Fibroblast of lung (primary cell): ENCODE measurements around the gene WDR37. TPM values are rescaled to one million over a fixed set of nuclear protein-coding genes. Genes with fewer than 3 reads are reported as not detected.

Source experiments
- DNase-seq, 2 donors: peaks; one replicate each; pipeline versions ENCODE4 v3.0.0 to v3.0.0-alpha.2; 2010; ENCODE audit warnings: low read depth in 2 of 2
- H2AFZ ChIP-seq: 2 replicates; pipeline ENCODE4 v1.5.1; 2012; ENCODE audit warnings: low read length, control low read depth, inconsistent platforms
- H3K27ac ChIP-seq: 2 replicates; pipeline ENCODE4 v1.5.1; 2011; ENCODE audit warnings: low read length, control low read depth; ENCODE audit not compliant: insufficient read depth
- H3K27me3 ChIP-seq: 2 replicates; pipeline ENCODE4 v1.5.1; 2011; ENCODE audit warnings: mild to moderate bottlenecking, low read length; ENCODE audit not compliant: control insufficient read depth, insufficient read depth
- H3K36me3 ChIP-seq: 2 replicates; pipeline ENCODE4 v1.5.1; 2011; ENCODE audit warnings: low read length; ENCODE audit not compliant: control insufficient read depth, insufficient read depth
- H3K4me1 ChIP-seq: 2 replicates; pipeline ENCODE4 v1.5.1; 2011; ENCODE audit warnings: low read length; ENCODE audit not compliant: control insufficient read depth, insufficient read depth; ENCODE audit errors: extremely low read depth
- H3K4me2 ChIP-seq: 2 replicates; pipeline ENCODE4 v1.5.1; 2011; ENCODE audit warnings: low read length, control low read depth; ENCODE audit not compliant: insufficient read depth; ENCODE audit errors: extremely low read depth
- H3K4me3 ChIP-seq, 4 experiments: fragments of 200-600 bp in 1 of 4; sonication (generic) in 1 of 4; replicated peaks in 1 of 4; 2 replicates each; pipeline ENCODE4 v1.5.1; 2011 to 2016; ENCODE audit warnings: low read length in 4 of 4, low read depth in 3 of 4, mild to moderate bottlenecking in 3 of 4, control low read depth in 2 of 4, inconsistent platforms in 1 of 4, mixed read lengths in 1 of 4; ENCODE audit not compliant: insufficient read depth in 1 of 4; ENCODE audit errors: control extremely low read depth in 1 of 4
- H3K79me2 ChIP-seq: 2 replicates; pipeline ENCODE4 v1.5.1; 2012; ENCODE audit warnings: mild to moderate bottlenecking, low read length, inconsistent platforms; ENCODE audit not compliant: control insufficient read depth, insufficient read depth
- H3K9ac ChIP-seq: 2 replicates; pipeline ENCODE4 v1.5.1; 2011; ENCODE audit warnings: mild to moderate bottlenecking, low read length, control low read depth; ENCODE audit not compliant: insufficient read depth
- H3K9me3 ChIP-seq: 2 replicates; pipeline ENCODE4 v1.5.1; 2012; ENCODE audit warnings: low read depth, low read length; ENCODE audit not compliant: control insufficient read depth, insufficient read depth
- H4K20me1 ChIP-seq: 2 replicates; pipeline ENCODE4 v1.5.1; 2011; ENCODE audit warnings: low read length; ENCODE audit not compliant: control insufficient read depth, insufficient read depth; ENCODE audit errors: extremely low read depth
- EZH2 ChIP-seq: IDR thresholded peaks from 2 replicates; pipeline ENCODE4 v1.5.1; 2012; ENCODE audit warnings: low read length, control low read depth, mild to moderate bottlenecking; ENCODE audit errors: missing control alignments
- polyA plus RNA-seq, 2 donors: library from polyadenylated mRNA; depleted of rRNA in 1 of 2; stranded (reverse) in 1 of 2; unstranded in 1 of 2; fragments of >200 nt; gene quantifications; 2 replicates each; pipeline ENCODE4 v1.2.1, GENCODE V29; 2011 to 2012; ENCODE audit warnings: missing spikeins in 1 of 2
- total RNA-seq: library from RNA; depleted of rRNA; stranded (reverse); fragments of >200 nt; gene quantifications from 2 replicates; pipeline ENCODE4 v1.2.1, GENCODE V29; 2014
- TF ChIP-seq, protein P1 (sequence below), 2 donors: IDR thresholded peaks in 1 of 2; conservative IDR thresholded peaks in 1 of 2; 1 replicate in 1 of 2; 2 replicates in 1 of 2; pipeline ENCODE4 v1.5.1; 2011 to 2012; ENCODE audit warnings: low read length in 2 of 2, control low read depth in 1 of 2, inconsistent platforms in 1 of 2, low read depth in 1 of 2, mild to moderate bottlenecking in 1 of 2

The WDR37 gene
- total and polyA plus RNA-seq, 2 donors (not counting 1 experiment from before 2014, with no cell fraction given): 13.0 to 15.8 TPM

DNA sequence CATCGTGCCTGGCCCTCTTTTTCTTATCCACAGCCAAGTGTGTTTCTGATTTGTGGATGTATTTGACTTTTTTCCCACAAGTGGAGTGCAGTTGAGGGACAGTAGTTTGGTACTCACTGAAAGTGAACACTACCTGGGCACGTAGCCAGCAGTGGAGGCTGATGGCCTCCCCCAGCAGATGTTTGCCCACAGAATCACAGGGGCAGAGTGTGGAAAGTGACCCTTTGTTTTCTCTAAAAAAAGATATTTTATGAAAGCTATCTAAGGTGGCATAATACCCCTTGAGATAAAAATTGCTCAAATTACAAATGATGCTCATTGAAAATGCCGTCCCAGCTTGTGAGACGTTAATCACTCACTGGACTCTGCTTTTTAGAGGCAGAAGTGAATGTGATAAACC, 29.1 kb downstream of the WDR37 start:
- H2AFZ ChIP-seq: no peak overlapping the region
- no peak overlapping the region for H3K4me2 ChIP-seq
- no peaks in the 10 kb centered on the region for H3K4me1 ChIP-seq
- H3K79me2 ChIP-seq: no peaks in the 10 kb centered on the region
- no peaks in the 10 kb centered on the region for H3K27me3 ChIP-seq
- H3K9me3 ChIP-seq: no peaks in the 10 kb centered on the region
- no peak overlapping the region for H3K27ac ChIP-seq
- peaks cover 1% of the 10 kb centered on the region for H4K20me1 ChIP-seq
- H3K4me3 ChIP-seq: no peak overlapping the region
- no peak overlapping the region for H3K9ac ChIP-seq
- no peak for TF ChIP-seq EZH2
- TF ChIP-seq, protein P1, sequence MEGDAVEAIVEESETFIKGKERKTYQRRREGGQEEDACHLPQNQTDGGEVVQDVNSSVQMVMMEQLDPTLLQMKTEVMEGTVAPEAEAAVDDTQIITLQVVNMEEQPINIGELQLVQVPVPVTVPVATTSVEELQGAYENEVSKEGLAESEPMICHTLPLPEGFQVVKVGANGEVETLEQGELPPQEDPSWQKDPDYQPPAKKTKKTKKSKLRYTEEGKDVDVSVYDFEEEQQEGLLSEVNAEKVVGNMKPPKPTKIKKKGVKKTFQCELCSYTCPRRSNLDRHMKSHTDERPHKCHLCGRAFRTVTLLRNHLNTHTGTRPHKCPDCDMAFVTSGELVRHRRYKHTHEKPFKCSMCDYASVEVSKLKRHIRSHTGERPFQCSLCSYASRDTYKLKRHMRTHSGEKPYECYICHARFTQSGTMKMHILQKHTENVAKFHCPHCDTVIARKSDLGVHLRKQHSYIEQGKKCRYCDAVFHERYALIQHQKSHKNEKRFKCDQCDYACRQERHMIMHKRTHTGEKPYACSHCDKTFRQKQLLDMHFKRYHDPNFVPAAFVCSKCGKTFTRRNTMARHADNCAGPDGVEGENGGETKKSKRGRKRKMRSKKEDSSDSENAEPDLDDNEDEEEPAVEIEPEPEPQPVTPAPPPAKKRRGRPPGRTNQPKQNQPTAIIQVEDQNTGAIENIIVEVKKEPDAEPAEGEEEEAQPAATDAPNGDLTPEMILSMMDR (conservative IDR thresholded peaks at IDR 0.05 in 1 of 2, IDR thresholded peaks at IDR 0.05 in 1 of 2; ENCODE audit: low read depth in 1 of 2, low read length in 2 of 2): no peak
- DNase-seq: peak in 1 of 2 donors; percentile 3
- H3K36me3 ChIP-seq: peaks cover 17% of the 10 kb centered on the region

DNA sequence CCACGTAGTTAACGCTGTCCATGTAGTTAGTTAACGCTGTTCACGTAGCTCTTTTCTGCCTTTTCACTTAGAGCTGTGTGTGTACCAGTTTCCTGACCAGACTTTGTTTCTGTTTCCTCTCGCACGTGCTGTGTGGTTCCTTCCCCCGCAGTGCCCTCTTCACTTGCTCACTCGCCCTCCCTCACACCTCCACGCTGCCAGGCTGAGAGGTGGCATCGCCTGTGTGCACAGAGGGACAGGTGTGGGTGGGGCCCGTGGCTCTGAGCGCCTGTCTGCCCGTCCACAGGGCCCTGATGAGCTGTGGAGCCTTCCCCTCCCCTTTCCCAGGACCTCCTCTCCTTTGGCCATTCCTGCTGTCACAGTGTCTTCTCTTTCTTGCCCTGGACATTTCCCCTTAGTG, 30.6 kb downstream of the WDR37 start:
- Histone ChIP-seq H2AFZ (no peak overlapping the region), H3K9me3 (no peaks in the 10 kb centered on the region), H3K4me1 (no peaks in the 10 kb centered on the region), H3K79me2 (no peaks in the 10 kb centered on the region), H3K27me3 (no peaks in the 10 kb centered on the region), H4K20me1 (peaks cover 1% of the 10 kb centered on the region), H3K36me3 (peaks cover 22% of the 10 kb centered on the region), H3K4me2 (no peak overlapping the region), H3K27ac (no peak overlapping the region), H3K9ac (no peak overlapping the region), H3K4me3 (no peak overlapping the region)
- no peak for TF ChIP-seq EZH2
- TF ChIP-seq, protein P1 (conservative IDR thresholded peaks at IDR 0.05 in 1 of 2, IDR thresholded peaks at IDR 0.05 in 1 of 2; ENCODE audit: low read depth in 1 of 2, low read length in 2 of 2): no peak
- no peak for DNase-seq

DNA sequence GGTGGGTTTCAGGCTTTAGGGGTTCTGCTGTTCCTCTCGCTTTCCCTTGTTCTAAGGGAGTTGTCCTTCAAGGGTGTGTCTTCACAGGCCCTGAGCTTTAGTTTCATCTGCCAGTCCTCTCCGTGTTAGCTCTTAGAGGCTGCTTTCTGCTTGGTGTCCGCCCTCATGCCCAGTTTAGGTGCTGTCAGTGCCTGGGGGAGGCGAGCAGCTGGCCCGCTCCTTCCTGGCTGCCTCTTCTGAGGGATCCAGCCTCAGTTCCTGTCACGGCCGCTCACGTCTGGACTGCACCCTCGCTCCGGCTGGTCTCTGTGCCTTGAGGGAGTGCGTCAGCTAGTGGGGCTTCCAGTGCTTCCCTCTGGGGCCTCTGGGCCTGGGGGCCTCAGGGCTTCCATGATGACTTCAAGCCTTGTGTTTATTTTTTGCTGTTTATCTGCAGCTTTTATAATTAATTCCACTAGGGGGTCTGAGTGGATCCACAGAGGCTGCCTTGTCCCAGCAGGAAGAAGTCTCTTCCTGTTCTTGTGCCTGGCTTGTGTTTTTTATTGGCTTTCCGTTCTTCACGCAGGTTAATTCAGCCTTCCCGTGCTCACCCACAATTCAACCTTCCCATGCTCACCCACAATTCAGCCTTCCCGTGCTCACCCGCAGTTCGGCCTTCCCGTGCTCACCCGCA, 33.0 kb downstream of the WDR37 start:
- Histone ChIP-seq H2AFZ (no peak overlapping the region), H3K4me2 (no peak overlapping the region), H3K9me3 (no peaks in the 10 kb centered on the region), H3K27ac (no peak overlapping the region), H3K27me3 (no peaks in the 10 kb centered on the region), H3K36me3 (peaks cover 23% of the 10 kb centered on the region), H3K79me2 (no peaks in the 10 kb centered on the region), H3K9ac (no peak overlapping the region), H3K4me3 (no peak overlapping the region), H3K4me1 (no peaks in the 10 kb centered on the region), H4K20me1 (no peaks in the 10 kb centered on the region)
- no peak for TF ChIP-seq EZH2
- TF ChIP-seq, protein P1 (conservative IDR thresholded peaks at IDR 0.05 in 1 of 2, IDR thresholded peaks at IDR 0.05 in 1 of 2; ENCODE audit: low read depth in 1 of 2, low read length in 2 of 2): no peak
- DNase-seq: no peak
